Testis (tissue), 2 donors: ENCODE results near the gene RMND1.

Experiments
- POLR2A ChIP-seq: fragments of 450-650 bp; IDR thresholded peaks from one replicate; pipeline ENCODE4 v1.6.1; 2017; ENCODE audit warnings: antibody characterized with exemption, mild to moderate bottlenecking, moderate library complexity
- TF ChIP-seq, protein P1 (sequence below), 3 experiments: fragments of 450-650 bp in 2 of 3; fragments of 200-600 bp in 1 of 3; sonication (generic) in 1 of 3; IDR thresholded peaks; one replicate each; pipeline ENCODE4 v1.5.1; 2016 to 2019; ENCODE audit warnings: antibody characterized with exemption in 3 of 3, mild to moderate bottlenecking in 2 of 3, moderate library complexity in 1 of 3

GRCh38 chr6:151388236-151388635 is 63.7 kb downstream of the RMND1 start:
- TF ChIP-seq, protein P1, sequence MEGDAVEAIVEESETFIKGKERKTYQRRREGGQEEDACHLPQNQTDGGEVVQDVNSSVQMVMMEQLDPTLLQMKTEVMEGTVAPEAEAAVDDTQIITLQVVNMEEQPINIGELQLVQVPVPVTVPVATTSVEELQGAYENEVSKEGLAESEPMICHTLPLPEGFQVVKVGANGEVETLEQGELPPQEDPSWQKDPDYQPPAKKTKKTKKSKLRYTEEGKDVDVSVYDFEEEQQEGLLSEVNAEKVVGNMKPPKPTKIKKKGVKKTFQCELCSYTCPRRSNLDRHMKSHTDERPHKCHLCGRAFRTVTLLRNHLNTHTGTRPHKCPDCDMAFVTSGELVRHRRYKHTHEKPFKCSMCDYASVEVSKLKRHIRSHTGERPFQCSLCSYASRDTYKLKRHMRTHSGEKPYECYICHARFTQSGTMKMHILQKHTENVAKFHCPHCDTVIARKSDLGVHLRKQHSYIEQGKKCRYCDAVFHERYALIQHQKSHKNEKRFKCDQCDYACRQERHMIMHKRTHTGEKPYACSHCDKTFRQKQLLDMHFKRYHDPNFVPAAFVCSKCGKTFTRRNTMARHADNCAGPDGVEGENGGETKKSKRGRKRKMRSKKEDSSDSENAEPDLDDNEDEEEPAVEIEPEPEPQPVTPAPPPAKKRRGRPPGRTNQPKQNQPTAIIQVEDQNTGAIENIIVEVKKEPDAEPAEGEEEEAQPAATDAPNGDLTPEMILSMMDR (IDR thresholded peaks at IDR 0.05): no peak
- no peak for TF ChIP-seq POLR2A
